ENCODE measurements around the gene CARTPT.

Gene CARTPT

DNA sequence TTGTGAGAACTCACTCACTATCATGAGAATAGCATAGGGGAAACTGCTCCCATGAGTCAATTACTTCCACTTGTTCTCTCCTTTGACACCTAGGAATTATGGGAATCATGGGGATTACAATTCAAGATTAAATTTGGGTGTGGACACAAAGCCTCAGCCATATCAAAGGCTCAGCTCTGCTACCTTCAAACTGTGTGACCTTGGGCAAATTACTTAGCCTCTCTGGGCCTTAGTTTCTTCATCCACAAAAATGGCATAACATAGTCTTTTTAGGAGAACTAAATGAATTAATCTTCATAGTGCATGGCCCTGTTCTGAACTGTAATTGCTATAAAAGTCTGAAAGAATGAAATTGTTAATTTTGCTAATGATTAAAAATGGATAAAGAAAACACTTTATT, 18.3 kb upstream of the CARTPT start:
- Histone ChIP-seq H3K27me3 (ENCODE audit: control insufficient read depth, insufficient read depth, low read length) (no peaks in the 10 kb centered on the region), H3K4me3 (ENCODE audit: low read length) (no peak overlapping the region), H3K27ac (ENCODE audit: low read length) (no peak overlapping the region), H3K9ac (ENCODE audit: low read length) (no peak overlapping the region), H3K36me3 (ENCODE audit: control insufficient read depth, low read depth, low read length) (no peaks in the 10 kb centered on the region), H3K9me3 (ENCODE audit: control insufficient read depth, low read depth, low read length) (no peaks in the 10 kb centered on the region), H3K4me1 (ENCODE audit: control insufficient read depth, low read depth, low read length) (peaks cover 8% of the 10 kb centered on the region)

GRCh38 chr5:71701407-71701806, 17.7 kb upstream of the CARTPT start:
- Histone ChIP-seq H3K36me3 (ENCODE audit: control insufficient read depth, low read depth, low read length) (no peaks in the 10 kb centered on the region), H3K27me3 (ENCODE audit: control insufficient read depth, insufficient read depth, low read length) (no peaks in the 10 kb centered on the region), H3K9me3 (ENCODE audit: control insufficient read depth, low read depth, low read length) (no peaks in the 10 kb centered on the region), H3K9ac (ENCODE audit: low read length) (no peak overlapping the region), H3K4me3 (ENCODE audit: low read length) (no peak overlapping the region), H3K27ac (ENCODE audit: low read length) (no peak overlapping the region), H3K4me1 (ENCODE audit: control insufficient read depth, low read depth, low read length) (peaks cover 8% of the 10 kb centered on the region)

DNA sequence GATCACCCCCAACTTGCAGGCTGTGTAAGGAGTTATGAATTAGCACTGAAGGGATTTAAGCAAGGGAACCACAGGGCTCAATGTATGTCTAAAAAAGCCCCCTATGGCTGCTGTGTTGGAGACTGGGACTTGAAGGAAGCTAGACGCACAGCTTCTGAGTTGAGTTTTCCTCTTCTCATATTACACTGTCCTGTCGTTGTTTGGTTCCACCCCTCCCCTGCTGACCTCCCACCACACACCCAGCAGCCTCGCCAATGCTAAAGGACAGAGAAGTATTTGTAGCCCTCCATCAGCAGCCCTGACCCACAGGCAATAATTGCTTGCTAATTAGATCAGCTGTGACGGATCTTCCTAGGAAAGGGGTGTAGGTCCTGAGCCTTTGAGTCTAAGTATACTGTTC, 15.1 kb upstream of the CARTPT start:
- Histone ChIP-seq H3K9me3 (ENCODE audit: control insufficient read depth, low read depth, low read length) (no peaks in the 10 kb centered on the region), H3K27me3 (ENCODE audit: control insufficient read depth, insufficient read depth, low read length) (no peaks in the 10 kb centered on the region), H3K4me1 (ENCODE audit: control insufficient read depth, low read depth, low read length) (peaks cover 8% of the 10 kb centered on the region), H3K9ac (ENCODE audit: low read length) (no peak overlapping the region), H3K27ac (ENCODE audit: low read length) (no peak overlapping the region), H3K4me3 (ENCODE audit: low read length) (no peak overlapping the region), H3K36me3 (ENCODE audit: control insufficient read depth, low read depth, low read length) (no peaks in the 10 kb centered on the region)

DNA sequence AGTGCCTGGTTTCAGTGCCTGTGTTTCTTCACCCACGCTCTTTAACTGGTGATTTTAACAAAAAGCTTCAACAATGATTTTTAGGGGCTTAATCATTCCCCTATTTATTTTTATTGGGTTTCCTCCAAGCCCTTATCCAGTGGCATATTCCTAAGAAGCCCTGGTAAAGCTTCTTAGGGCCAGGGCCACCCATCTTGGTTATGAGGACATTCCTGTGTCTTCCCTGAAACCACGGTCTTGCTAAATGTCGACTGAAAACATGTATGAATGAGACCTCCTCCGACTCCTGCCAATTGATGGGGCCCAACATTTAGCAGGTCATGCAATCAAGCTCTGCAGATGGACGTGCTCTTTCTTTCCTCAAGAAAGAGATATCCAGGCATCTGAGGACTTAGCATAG, 13.7 kb upstream of the CARTPT start:
- Histone ChIP-seq H3K36me3 (ENCODE audit: control insufficient read depth, low read depth, low read length) (no peaks in the 10 kb centered on the region), H3K27ac (ENCODE audit: low read length) (no peak overlapping the region), H3K4me1 (ENCODE audit: control insufficient read depth, low read depth, low read length) (peaks cover 8% of the 10 kb centered on the region), H3K27me3 (ENCODE audit: control insufficient read depth, insufficient read depth, low read length) (no peaks in the 10 kb centered on the region), H3K9me3 (ENCODE audit: control insufficient read depth, low read depth, low read length) (no peaks in the 10 kb centered on the region), H3K9ac (ENCODE audit: low read length) (no peak overlapping the region), H3K4me3 (ENCODE audit: low read length) (no peak overlapping the region)

DNA sequence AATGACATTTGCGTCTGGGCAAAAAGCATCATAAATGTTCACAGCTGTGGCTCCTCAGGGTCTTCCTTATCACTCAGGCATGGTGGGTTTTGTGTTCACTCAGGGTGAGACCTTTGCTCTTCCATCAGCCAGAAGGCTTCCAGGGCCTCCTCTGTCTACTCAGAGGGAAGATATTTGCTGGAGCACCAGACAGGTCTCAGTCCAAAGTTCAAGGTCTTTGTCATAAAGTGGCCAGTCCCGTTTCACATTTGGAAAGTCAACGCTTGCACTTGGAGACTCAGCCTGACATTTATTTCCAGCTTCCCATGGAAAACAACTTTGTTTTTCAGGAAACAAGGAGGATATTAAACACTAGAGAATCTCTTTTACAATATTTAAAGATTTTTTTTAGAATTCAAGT, 12.2 kb upstream of the CARTPT start:
- Histone ChIP-seq H3K27ac (ENCODE audit: low read length) (no peak overlapping the region), H3K36me3 (ENCODE audit: control insufficient read depth, low read depth, low read length) (no peaks in the 10 kb centered on the region), H3K27me3 (ENCODE audit: control insufficient read depth, insufficient read depth, low read length) (no peaks in the 10 kb centered on the region), H3K9ac (ENCODE audit: low read length) (no peak overlapping the region), H3K9me3 (ENCODE audit: control insufficient read depth, low read depth, low read length) (no peaks in the 10 kb centered on the region), H3K4me3 (ENCODE audit: low read length) (no peak overlapping the region), H3K4me1 (ENCODE audit: control insufficient read depth, low read depth, low read length) (peaks cover 8% of the 10 kb centered on the region)

- Histone ChIP-seq H3K27me3 (ENCODE audit: control insufficient read depth, insufficient read depth, low read length) (no peaks in the 10 kb centered on the region), H3K36me3 (ENCODE audit: control insufficient read depth, low read depth, low read length) (no peaks in the 10 kb centered on the region), H3K4me3 (ENCODE audit: low read length) (no peak overlapping the region), H3K9me3 (ENCODE audit: control insufficient read depth, low read depth, low read length) (no peaks in the 10 kb centered on the region), H3K9ac (ENCODE audit: low read length) (no peak overlapping the region), H3K4me1 (ENCODE audit: control insufficient read depth, low read depth, low read length) (no peaks in the 10 kb centered on the region), H3K27ac (ENCODE audit: low read length) (no peak overlapping the region)
Measured at GRCh38 chr5:71711610-71712009, 7.5 kb upstream of the CARTPT start.

GRCh38 chr5:71714911-71715310, 4.2 kb upstream of the CARTPT start:
- Histone ChIP-seq H3K27ac (ENCODE audit: low read length) (no peak overlapping the region), H3K9me3 (ENCODE audit: control insufficient read depth, low read depth, low read length) (no peaks in the 10 kb centered on the region), H3K4me3 (ENCODE audit: low read length) (no peak overlapping the region), H3K27me3 (ENCODE audit: control insufficient read depth, insufficient read depth, low read length) (peaks cover 32% of the 10 kb centered on the region), H3K36me3 (ENCODE audit: control insufficient read depth, low read depth, low read length) (no peaks in the 10 kb centered on the region), H3K9ac (ENCODE audit: low read length) (no peak overlapping the region), H3K4me1 (ENCODE audit: control insufficient read depth, low read depth, low read length) (no peaks in the 10 kb centered on the region)

DNA sequence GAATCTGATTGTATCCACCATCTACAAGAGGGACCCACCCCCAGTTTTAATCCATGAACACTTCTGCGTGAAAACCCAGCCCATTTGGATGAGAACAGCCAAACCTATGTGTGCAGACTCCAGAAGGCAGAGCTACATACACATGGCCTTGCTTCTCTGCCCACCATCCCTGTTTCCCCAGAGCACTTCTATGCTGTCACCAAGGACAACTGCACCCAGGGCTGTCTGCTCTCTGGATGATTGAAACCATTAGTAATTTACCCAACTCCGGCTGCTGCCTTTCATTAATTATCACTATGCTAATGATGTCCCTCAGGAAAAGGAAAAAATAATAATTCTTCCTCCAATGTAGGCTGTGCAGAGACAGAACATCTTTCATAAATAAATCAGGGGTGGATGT, 8.9 kb downstream of the CARTPT start:
- Histone ChIP-seq H3K4me1 (ENCODE audit: control insufficient read depth, low read depth, low read length) (no peaks in the 10 kb centered on the region), H3K27me3 (ENCODE audit: control insufficient read depth, insufficient read depth, low read length) (no peaks in the 10 kb centered on the region), H3K27ac (ENCODE audit: low read length) (no peak overlapping the region), H3K4me3 (ENCODE audit: low read length) (no peak overlapping the region), H3K9ac (ENCODE audit: low read length) (no peak overlapping the region), H3K9me3 (ENCODE audit: control insufficient read depth, low read depth, low read length) (no peaks in the 10 kb centered on the region), H3K36me3 (ENCODE audit: control insufficient read depth, low read depth, low read length) (no peaks in the 10 kb centered on the region)

GRCh38 chr5:71731015-71731414, 11.9 kb downstream of the CARTPT start:
- no peak overlapping the region for H3K9ac ChIP-seq (ENCODE audit: low read length)
- no peaks in the 10 kb centered on the region for H3K27me3 ChIP-seq (ENCODE audit: control insufficient read depth, insufficient read depth, low read length)
- H3K4me1 ChIP-seq (ENCODE audit: control insufficient read depth, low read depth, low read length): no peaks in the 10 kb centered on the region
- H3K27ac ChIP-seq (ENCODE audit: low read length): no peak overlapping the region
- no peaks in the 10 kb centered on the region for H3K9me3 ChIP-seq (ENCODE audit: control insufficient read depth, low read depth, low read length)
- H3K4me3 ChIP-seq (ENCODE audit: low read length): no peak overlapping the region
- no peaks in the 10 kb centered on the region for H3K36me3 ChIP-seq (ENCODE audit: control insufficient read depth, low read depth, low read length)

DNA sequence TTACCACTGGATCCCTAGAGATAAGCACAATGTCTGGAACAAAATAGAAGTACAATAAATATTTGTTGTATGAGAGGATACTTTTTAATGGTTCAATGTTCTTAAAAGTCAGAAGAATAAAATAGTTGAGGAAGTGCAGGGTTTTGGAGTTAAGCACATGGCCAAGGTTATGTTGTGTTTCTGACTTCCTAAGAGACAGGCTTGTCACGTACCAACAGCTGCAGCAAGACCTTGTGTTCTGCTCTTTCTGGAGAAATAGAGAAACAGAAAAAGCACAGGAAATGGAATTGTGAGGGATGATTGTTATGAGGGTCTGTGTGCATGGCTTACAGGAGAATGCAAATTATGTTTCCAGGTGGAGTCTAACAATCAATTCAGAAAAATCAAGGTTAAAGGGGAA, 12.9 kb downstream of the CARTPT start:
- Histone ChIP-seq H3K4me1 (ENCODE audit: control insufficient read depth, low read depth, low read length) (no peaks in the 10 kb centered on the region), H3K9me3 (ENCODE audit: control insufficient read depth, low read depth, low read length) (no peaks in the 10 kb centered on the region), H3K9ac (ENCODE audit: low read length) (no peak overlapping the region), H3K27me3 (ENCODE audit: control insufficient read depth, insufficient read depth, low read length) (no peaks in the 10 kb centered on the region), H3K27ac (ENCODE audit: low read length) (no peak overlapping the region), H3K36me3 (ENCODE audit: control insufficient read depth, low read depth, low read length) (no peaks in the 10 kb centered on the region), H3K4me3 (ENCODE audit: low read length) (no peak overlapping the region)

GRCh38 chr5:71734141-71734540, 15.1 kb downstream of the CARTPT start:
- H3K27me3 ChIP-seq (ENCODE audit: control insufficient read depth, insufficient read depth, low read length): no peaks in the 10 kb centered on the region
- no peak overlapping the region for H3K4me3 ChIP-seq (ENCODE audit: low read length)

DNA sequence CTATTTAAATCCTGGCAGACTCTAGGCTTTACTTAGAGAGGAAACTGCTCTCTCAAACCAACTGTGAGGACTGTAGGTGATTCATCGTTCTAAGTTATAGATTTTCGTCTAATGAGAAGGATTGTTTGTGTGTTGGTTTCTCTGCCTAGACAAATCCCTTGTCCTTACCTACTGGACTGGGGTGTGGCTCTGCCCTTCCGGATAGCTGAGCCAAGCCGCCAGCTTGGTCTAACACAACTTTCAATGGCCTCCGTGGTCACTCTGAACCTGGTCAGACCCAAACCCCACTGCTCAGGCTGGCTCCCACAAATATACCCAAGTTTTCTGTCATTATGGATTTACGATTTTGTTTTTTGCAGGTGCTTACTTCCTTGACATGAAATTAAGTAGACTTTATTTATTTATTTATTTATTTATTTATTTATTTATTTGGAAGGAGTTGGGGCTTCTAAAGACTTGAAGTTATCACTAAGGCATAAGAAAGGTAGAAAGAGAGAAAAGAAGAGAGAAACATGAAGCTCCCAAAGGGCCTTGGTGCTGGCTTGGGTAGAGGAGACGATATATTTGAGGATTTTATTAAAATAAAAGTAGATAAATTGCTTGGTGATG, 19.0 kb downstream of the CARTPT start:
- no peak overlapping the region for H3K4me3 ChIP-seq (ENCODE audit: low read length)
- H3K36me3 ChIP-seq (ENCODE audit: control insufficient read depth, low read depth, low read length): no peaks in the 10 kb centered on the region
- no peaks in the 10 kb centered on the region for H3K9me3 ChIP-seq (ENCODE audit: control insufficient read depth, low read depth, low read length)
- H3K9ac ChIP-seq (ENCODE audit: low read length): no peak overlapping the region
- no peak overlapping the region for H3K27ac ChIP-seq (ENCODE audit: low read length)
- no peaks in the 10 kb centered on the region for H3K4me1 ChIP-seq (ENCODE audit: control insufficient read depth, low read depth, low read length)
- H3K27me3 ChIP-seq (ENCODE audit: control insufficient read depth, insufficient read depth, low read length): no peaks in the 10 kb centered on the region

More at GRCh38 chr5:71734141-71734540, 15.1 kb downstream of the CARTPT start:
- Histone ChIP-seq H3K36me3 (ENCODE audit: control insufficient read depth, low read depth, low read length) (no peaks in the 10 kb centered on the region), H3K9me3 (ENCODE audit: control insufficient read depth, low read depth, low read length) (no peaks in the 10 kb centered on the region), H3K27ac (ENCODE audit: low read length) (no peak overlapping the region), H3K9ac (ENCODE audit: low read length) (no peak overlapping the region), H3K4me1 (ENCODE audit: control insufficient read depth, low read depth, low read length) (no peaks in the 10 kb centered on the region)
